Glomerular visceral epithelial cell (primary cell): ENCODE measurements around the gene RPL31.

Experiments
- DNase-seq: peaks from one replicate; pipeline ENCODE4 v3.0.0-alpha.2; 2016; ENCODE audit errors: extremely low spot score

The RPL31 gene

DNA sequence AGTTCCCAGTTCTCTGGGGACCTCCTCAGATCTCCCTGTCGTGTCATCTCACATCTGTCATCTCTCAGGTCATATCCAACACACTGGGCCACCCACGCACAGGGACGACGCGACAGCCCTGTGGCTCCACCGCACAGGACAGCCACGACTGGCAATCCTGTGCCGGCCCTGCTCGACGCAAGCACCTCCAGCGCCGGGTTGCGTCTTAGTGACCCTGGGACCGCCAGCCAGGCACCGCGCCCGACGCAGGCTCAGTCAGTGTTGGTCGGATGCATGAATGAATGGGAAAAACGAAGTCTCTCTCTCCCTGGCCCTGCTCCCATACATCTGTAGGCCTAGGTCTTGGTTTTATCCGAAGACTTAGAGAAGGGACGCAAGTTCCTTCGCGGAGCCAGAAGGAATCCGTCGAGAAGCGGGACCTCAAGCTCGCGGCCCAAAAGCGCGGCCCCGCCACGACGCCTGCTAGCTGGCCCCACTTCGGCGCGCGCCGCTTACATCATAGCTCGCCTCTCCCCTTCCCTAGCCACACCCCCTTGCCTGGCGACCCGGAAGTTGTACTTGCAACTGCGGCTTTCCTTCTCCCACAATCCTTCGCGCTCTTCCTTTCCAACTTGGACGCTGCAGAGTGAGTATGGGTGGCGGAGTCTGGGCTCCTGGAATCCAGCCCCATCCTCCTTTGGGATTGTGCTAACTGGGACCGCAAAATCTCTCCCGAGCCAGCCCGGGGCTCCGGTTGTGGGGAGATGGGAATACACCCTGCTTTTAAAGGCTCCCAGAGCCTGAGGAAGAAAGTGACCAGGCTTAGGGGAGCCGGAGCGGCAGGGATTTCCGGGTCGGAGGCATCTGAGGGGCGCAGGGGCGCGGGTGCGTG is at the start of gene RPL31:
TSS of gene RPL31 (plus strand) at position 599 of the 871 bp plus-strand sequence. CDS start 413 bp downstream, outside the sequence.
- peak; percentile 97 for DNase-seq

DNA sequence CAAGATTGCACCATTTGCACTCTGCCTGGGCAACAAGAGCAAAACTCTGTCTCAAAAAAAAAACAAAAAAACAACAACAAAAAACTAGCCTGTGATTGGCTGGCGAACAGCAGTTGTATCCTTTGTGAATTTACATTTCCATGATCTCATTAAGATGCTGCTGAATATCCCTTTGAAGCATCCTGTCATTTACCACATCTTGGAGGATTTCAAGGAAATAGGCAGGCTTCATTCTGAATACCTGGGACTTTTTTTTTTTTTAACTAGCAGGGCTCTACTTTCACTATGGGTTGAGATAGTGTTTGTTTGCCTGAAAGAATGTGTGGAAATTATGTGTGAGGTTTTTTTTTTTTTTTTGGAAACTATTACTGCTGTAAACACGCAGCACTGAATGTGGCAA is 49.6 kb upstream of the RPL31 start:
- DNase-seq: no peak

DNA sequence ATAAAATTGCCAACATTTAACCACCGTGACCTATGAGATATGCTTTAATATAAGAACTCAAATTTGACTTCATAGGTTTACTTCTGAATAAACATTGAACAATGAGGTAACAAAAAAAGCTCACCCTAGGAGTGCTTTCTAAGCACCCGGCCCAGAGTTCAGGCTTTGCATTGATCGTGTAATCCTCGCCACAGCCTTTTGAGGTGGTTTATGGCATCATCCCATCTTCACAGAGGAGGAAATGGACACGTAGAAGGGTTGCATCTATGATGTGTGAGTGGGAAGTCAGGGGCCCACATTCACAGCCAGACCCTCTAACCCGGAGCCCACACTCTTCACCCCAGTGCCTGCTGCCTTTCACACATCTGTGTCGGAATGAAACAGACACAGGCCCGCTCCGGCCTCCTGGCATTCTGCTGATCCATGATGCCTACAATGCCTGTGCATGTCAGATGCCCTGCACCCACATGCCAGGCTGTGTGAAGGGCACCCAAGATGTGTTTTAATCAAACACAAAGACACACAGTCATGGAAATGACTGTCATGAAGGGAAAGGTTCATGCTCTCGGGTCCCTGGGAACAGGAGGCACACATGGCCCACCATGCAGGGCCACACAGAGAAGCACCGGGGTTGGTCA is 48.6 kb upstream of the RPL31 start:
- no peak for DNase-seq

DNA sequence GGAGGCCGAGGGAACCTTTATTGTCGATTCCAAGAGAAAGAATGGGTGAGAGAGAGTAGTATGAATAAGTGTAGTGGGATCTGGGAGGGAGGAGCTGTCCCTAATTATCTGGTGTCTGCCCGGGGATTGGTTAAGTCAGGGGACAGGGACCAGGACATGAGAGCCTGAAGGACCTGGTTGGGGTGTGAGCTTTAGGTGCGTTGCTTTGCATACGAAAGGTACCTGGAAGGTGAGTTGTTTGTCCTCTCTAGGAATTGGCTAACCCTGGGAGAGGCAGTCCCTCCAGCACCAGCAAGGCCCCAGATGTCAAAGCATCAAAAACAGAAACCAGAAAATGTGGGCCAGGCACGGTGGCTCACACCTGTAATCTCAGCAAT is 48.1 kb upstream of the RPL31 start:
- no peak for DNase-seq

DNA sequence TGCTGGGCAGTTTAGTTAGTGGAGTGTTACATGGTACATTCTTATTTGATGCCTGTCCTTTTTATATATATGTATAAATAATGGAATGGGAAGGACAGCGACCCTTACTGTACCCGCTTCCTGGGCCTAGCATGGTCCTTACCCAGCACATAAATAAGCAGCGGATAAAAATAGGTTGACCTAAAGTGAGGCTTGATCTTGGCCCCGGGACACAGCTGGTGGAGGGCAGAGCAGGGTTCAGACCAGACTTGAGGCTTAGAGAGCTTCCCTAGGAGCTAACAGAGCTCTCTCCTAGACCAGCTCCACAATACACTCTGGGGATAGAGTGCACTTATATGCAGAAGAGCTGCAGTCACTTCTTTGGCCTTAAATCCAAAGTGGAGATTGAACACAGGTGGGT is 46.9 kb upstream of the RPL31 start:
- DNase-seq: no peak

DNA sequence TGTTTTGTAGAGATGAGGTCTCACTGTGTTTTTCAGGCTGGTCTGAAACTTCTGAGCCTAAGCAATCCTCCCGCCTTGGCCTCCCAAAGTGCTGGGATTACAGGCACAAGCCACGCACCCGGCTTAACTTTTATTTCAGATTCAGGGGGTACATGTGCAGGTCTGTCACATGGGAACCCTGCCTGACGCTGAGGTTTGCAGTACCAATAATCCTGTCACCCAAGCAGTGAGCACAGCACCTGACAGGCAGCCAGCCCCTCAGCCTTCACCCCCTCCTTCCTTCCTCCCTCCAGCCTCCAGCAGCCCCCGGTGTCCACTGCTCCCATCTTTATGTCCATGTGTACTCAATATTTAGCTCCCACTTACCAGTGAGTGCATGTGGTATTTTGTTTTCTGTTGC is 46.0 kb upstream of the RPL31 start:
- DNase-seq: no peak

DNA sequence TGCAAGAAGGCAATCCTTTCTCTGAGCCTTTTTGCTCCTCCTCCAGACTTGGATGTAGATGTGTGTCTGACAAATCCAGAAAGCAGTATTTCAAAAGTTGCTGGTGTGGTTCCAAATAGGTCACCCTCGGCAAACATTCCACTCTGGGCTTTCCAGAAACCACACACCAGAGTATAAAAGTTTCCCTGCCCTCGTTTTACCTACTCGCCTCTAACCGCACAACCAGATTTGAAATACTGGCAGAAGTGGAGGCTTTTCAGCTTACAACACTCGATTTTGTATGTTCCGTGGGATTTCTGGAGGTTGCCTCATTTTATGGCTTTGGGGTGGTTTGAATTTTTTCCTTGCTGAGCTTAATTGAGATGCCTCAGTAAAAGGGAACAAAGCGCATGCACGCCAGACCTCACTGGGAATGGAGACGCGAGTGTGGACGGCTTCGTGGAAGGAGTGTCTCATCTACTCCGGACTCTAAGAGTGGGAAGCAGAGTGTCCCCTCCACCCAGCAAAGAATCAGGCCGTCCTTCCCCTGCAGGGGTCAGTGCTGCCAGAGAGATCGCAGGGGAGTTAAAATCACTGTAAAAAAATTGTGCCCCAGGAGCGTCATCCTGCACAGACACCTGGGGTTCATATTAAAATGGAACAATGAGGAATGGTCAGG is 44.0 kb upstream of the RPL31 start:
- peak; percentile 20 for DNase-seq

DNA sequence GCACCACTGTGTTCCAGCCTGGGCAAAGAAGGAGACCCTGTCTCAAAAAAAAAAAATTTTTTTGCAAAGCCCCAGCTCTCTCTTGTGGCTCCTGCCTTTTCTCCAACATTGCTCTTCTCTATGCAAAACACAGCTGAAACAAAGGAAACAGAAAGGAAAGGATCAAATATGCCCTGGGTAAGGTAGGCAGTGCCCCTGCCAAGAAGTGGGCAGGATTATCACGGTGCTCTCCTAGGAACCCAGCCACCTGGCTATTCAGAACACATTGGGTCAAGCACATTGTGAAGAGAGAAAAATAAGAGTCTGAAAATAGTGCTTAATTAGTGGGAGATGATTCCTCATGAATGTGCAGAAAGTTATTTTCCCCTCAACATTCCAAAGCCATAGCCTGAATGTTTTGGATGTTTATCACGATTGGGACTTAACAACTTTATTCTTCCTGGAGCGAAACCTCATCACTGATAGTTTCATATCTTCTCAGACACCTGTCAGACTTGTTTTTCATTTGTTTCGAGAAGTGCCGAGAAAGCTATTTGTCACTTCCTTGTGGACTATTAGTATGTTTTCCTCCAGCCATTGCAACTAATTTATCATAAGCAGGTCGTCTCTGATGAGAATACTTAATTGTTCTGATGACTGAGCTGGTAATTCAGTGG is 42.7 kb upstream of the RPL31 start:
- DNase-seq: no peak

DNA sequence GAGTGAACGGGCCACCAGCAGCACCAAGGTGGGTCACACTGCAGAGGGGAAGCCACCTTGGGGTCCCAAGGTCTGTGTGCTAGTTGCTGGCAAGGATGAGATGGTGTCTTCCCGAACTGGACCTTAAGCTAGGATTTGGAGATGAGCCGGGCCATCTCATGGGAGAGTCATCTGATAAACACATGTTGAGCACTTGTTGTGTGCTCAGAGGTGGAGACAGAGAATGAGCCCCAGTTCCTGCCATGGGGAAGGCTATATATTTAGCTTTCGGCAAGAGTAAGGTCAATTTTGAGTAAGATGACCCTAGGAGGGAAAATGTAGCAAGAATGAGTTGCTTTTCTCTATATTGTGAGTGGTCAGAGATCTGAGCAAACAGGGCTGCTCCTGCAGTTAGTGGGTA is 41.4 kb upstream of the RPL31 start:
- DNase-seq: no peak

DNA sequence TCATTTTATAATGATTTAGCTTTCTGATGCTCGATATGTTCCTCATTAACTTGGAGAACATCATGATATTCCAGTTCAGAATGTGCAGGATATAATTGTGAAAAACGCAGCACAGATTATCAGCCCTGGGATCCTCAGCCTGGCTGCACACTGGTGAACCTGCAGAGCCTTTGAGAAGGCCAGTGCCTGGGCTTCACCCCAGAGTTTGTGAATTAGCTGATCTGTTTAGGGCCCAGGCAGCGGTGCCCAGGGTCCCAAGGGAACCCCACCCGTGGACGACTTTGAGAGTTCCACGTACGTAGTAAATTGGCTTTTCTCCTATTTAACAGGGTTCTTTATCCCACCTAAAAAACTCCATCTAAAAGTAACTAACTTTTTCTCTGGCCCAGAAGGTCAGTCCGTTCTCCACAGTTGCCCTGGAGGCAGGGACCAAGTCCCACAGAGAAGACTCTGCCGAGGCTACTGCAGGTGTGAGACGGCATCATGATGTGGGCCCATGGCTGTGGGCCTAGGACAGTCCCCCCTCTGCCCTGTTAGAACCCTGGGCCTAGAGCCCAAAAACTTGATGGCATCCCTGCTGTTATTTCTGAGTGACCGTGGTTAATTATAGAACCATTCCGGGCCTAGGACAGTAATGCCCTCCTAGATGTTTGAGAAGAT is 39.6 kb upstream of the RPL31 start:
- no peak for DNase-seq

DNA sequence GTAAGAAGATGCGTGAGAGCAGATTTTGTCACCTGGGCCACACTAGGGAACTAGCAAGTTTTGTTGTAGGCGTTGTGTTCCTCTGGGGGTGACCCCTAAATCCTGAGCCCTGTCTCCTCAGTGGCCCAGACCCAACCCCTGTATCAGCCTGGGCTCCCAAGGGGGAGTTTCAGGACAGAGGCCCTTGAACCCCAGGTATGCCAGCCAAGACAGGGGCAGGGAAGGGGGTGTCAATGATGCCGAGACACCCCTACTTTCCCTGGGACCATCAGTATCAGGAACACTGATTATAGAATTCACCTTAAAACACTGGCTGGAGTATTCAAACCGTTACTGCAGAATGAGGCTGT is 39.1 kb upstream of the RPL31 start:
- no peak for DNase-seq

DNA sequence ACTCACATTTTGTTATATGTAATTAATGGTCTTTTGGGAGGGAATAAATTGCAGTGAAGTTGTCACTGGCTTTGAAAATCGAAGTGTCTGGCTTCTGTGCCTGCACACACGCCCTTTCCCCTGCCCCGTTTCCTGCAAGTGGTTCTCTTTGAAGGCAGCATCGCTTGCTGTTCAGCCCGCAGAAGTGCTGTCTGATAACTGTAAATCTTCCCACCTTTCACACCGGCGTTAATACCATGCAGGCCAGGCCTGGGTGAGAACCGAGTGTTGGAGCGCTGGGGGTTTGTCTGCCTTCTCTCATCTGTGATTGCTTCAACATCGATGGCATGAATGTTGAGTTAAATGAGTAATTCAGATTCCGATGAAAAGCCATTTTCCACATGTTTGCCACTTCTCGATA is 37.9 kb upstream of the RPL31 start:
- DNase-seq: no peak

DNA sequence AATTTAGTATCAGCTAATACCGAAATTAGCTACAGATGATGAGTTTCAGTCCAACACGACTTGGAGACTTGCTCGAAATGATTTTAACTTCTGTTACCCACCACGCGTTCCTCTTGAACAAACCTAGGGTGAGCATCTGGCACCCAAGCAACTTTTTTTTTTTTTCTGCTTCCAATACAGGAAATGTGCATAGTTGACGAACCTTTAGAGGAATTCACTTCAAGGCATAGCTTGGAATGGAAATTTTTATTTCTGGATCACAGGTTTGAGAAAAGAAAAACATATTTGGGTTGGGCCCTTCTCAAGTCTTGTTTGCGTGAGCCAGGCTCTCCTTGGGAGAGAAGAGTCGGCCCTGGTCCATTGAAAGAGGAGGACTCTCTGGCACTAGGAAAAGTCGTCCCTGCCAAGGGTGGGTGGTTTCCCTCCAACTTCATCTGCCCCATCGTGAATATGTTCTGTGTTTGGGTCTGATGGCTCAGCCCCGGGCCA is 37.4 kb upstream of the RPL31 start:
- DNase-seq: no peak

DNA sequence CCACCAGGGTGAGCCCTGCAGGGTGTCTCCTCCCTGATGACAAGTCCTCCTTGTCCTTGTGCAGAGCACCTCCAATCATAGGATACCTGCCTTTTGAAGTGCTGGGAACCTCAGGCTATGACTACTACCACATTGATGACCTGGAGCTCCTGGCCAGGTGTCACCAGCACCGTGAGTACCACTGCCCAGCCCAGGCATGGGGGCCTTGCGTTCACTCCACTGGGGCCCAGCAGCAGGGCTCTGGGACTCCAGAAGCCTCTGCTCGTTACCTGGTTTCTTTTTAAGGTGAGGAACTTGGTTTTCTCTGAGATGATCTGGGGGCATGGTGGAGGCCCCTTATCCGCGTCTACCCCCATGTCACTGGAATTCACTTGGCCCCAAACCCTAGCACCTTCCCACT is 36.5 kb upstream of the RPL31 start:
- DNase-seq: no peak

DNA sequence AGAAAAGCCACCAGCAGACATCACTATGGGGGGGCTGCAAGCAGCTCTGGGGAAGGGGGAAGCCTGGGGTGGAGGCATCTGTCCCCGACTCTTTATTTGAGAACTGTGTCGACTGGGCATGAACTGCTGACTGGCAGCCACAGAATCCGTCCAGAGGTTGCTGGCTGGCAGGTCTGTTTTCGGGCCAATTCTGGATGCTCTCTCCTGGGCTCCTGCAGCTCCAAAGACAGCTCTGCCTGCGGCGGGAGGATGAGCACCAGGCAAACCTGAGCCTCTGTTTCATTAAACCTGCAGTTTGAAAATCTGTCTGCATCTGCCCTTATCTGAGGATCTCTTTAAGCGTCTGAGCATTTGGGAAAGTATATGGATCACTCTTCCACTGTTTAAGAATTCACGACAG is 34.4 kb upstream of the RPL31 start:
- DNase-seq: no peak

DNA sequence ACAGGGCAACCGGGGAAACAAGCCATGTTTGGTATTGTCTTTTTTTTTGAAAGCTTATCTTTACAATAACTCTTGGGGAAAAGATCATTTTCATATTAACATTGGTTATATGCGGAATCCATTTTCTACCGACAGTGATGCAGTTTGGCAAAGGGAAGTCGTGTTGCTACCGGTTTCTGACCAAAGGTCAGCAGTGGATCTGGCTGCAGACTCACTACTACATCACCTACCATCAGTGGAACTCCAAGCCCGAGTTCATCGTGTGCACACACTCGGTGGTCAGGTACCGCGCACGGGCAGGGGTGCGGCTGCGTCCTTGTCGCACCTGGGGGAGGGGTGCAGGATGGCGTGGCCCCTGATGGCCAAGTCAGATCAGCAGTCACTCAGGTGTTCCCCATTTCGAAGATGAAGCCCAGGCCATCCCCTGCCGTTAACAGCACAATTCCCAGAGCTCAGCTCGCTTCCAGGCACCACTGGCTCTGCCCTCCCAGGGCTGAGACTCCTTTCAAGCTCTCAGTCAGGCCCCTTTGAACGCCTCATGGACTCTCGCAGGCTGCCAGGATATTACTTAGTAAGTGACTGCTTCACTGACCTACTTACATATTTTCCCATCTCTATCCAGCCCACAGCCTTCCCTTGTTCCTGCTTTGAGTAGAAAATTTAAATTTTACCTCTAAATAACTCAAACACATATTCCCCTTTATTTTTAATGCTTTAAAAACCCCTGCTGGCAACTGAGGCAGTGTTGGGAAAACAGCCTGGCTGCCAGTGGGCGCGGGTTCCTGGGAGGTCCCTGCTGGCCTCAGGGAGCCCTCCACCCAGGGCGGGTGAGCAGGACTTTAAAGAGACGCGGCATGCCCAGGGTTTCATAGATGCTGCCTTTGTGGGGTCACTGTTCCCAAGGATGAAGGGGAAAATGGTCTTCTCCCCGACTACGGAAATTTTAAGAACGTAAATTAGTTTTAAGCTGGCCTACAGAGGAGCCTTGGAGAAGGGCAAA is 33.6 kb upstream of the RPL31 start:
- no peak for DNase-seq

DNA sequence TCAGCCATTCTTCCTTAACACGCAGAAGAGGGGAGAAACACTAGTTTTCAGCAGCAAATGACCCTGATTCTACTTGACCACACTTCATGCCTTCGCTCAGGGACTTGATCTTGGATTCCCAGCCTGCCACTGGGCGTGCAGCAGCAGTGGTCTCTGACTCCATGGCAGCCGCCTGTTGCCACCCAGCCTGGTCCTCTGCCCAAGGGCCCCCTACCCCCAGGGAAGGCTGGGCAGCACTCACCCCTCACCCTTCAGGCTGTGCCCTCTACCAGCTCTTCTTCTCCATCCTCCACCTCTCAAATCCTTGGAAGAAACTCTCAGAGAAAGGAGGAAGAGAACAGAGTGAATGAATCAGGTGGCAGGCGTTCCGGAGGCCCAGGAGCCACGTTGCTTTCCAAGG is 32.1 kb upstream of the RPL31 start:
- DNase-seq: no peak

DNA sequence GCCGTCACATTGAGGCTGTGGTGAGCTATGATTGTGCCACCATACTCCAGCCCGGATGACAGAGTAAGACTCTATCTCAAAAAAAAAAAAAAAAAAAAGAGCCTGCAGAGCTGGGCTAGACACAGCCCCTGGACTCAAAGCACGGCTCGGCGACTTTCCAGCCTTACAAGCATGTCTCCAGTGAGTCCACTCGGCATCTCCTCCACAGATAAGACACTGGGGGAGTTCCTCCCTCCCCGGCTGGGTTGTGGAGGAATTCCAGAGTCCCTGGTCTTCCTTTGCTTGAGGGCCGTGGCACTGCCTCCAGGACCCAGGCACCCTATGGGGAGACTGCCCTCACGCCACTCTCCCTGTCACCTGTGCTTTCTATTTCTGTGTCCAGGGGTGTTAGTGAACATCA is 30.9 kb upstream of the RPL31 start:
- DNase-seq: no peak

DNA sequence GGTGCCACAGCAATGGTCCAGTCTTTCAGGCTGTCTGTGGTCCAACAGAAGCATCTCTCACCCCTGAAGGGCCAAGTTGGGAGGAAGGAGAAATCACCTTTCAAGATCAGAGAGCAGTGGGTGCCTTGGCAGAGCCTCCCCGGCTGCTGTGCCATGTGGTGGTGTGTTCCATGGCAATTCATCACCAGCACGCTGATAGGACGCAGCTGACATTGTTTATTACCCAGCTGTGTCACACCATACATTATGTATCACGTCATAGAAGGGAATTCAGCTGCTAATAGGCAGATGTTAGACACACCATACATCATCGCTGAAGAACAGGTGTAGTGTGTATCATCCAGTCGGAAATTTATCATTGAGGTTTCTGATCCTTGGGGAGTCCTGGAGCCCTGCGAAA is 29.6 kb upstream of the RPL31 start:
- no peak for DNase-seq

DNA sequence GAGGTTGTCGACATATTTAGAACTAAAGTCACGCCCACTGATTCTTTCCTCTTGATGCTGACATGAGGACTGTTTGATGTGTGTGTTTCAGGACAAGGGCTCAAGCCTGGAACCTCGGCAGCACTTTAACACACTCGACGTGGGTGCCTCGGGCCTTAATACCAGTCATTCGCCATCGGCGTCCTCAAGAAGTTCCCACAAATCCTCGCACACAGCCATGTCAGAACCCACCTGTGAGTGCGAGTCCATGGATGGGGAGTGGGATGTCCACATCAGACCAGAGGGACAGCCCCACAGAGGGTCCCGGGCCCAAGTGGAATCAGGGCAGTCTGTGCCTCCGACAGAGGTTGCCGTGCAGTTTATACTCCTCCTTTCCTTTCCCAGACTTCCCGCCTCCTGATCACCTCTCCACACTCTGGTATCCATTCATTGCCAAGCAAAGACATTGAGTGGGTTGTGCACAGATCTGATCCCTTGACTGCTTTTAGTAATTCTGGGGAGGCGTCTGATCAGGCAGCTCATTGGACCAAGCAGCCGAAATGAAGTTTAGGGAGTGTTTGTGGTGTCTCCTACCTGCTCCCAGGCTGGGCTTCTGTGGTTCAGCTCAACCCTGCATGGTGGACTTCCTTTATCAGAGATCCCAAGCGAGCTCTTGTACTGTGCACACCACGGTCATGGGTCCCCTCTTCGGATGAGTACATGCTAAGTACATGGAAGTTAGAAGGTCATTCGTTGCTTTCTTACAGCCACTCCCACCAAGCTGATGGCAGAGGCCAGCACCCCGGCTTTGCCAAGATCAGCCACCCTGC is 27.2 kb upstream of the RPL31 start:
- no peak for DNase-seq
